Stomach smooth muscle (tissue), 2 donors: ENCODE results near the gene AHI1.
"Not testable (repeated sequence)": the region's sequence is repeated elsewhere in the genome, so short reads cannot be mapped to it uniquely, and the experiment has no call there.

Experiments used
- H3K27ac ChIP-seq: one replicate; pipeline ENCODE4 v1.7.0; 2013; ENCODE audit warnings: mild to moderate bottlenecking, low read length, inconsistent platforms
- H3K27me3 ChIP-seq, 2 donors: one replicate each; pipeline ENCODE4 v1.7.0; 2013; ENCODE audit warnings: low read length in 2 of 2; ENCODE audit not compliant: insufficient read depth in 2 of 2, control insufficient read depth in 1 of 2
- H3K36me3 ChIP-seq, 2 donors: one replicate each; pipeline ENCODE4 v1.7.0; 2013; ENCODE audit warnings: low read length in 2 of 2; ENCODE audit not compliant: control insufficient read depth in 2 of 2, insufficient read depth in 2 of 2
- H3K4me1 ChIP-seq: one replicate; pipeline ENCODE4 v1.7.0; 2013; ENCODE audit warnings: low read length; ENCODE audit not compliant: control insufficient read depth, insufficient read depth
- H3K4me3 ChIP-seq, 2 donors: one replicate each; pipeline ENCODE4 v1.7.0; 2013; ENCODE audit warnings: low read length in 2 of 2
- H3K9ac ChIP-seq, 2 donors: one replicate each; pipeline ENCODE4 v1.7.0; 2013; ENCODE audit warnings: low read length in 2 of 2, mild to moderate bottlenecking in 1 of 2
- H3K9me3 ChIP-seq, 2 donors: one replicate each; pipeline ENCODE4 v1.7.0; 2013; ENCODE audit warnings: low read length in 2 of 2; ENCODE audit not compliant: control insufficient read depth in 2 of 2
- donor health status: healthy.
- donor health status: Pancreatic carcinoma.

The AHI1 gene

GRCh38 chr6:135358985-135359384, 138.6 kb downstream of the AHI1 start:
- H3K4me3 ChIP-seq, result no peak overlapping the region
- no peak overlapping the region for H3K27ac ChIP-seq
- no peaks in the 10 kb centered on the region for H3K36me3 ChIP-seq
- no peaks in the 10 kb centered on the region for H3K4me1 ChIP-seq
- no peaks in the 10 kb centered on the region for H3K9me3 ChIP-seq
- no peak overlapping the region for H3K9ac ChIP-seq
- H3K27me3 ChIP-seq, result no peaks in the 10 kb centered on the region

GRCh38 chr6:135358251-135358821, 139.2 kb downstream of the AHI1 start:
- Histone ChIP-seq H3K36me3 (no peaks in the 10 kb centered on the region), H3K4me1 (no peaks in the 10 kb centered on the region), H3K9me3 (no peaks in the 10 kb centered on the region), H3K4me3 (no peak overlapping the region), H3K27ac (no peak overlapping the region), H3K27me3 (no peaks in the 10 kb centered on the region), H3K9ac (no peak overlapping the region)

GRCh38 chr6:135354407-135354806, 143.1 kb downstream of the AHI1 start:
- no peak overlapping the region for H3K4me3 ChIP-seq
- no peak overlapping the region for H3K9ac ChIP-seq
- no peaks in the 10 kb centered on the region for H3K4me1 ChIP-seq
- no peaks in the 10 kb centered on the region for H3K27me3 ChIP-seq
- no peak overlapping the region for H3K27ac ChIP-seq
- H3K9me3 ChIP-seq, result no peaks in the 10 kb centered on the region
- no peaks in the 10 kb centered on the region for H3K36me3 ChIP-seq

- Histone ChIP-seq H3K36me3 (no peaks in the 10 kb centered on the region), H3K27me3 (no peaks in the 10 kb centered on the region), H3K4me3 (no peak overlapping the region)
Observed at GRCh38 chr6:135353113-135353512, 144.4 kb downstream of the AHI1 start.

GRCh38 chr6:135351635-135352034, 145.9 kb downstream of the AHI1 start:
- H3K9me3 ChIP-seq, result no peaks in the 10 kb centered on the region
- no peak overlapping the region for H3K9ac ChIP-seq
- H3K27me3 ChIP-seq, result no peaks in the 10 kb centered on the region
- no peak overlapping the region for H3K4me3 ChIP-seq
- no peaks in the 10 kb centered on the region for H3K4me1 ChIP-seq
- H3K36me3 ChIP-seq, result peaks cover 0 to 2% of the 10 kb centered on the region in 2 donors
- H3K27ac ChIP-seq, result no peak overlapping the region

More at GRCh38 chr6:135353113-135353512, 144.4 kb downstream of the AHI1 start:
- H3K9ac ChIP-seq, result no peak overlapping the region
- no peaks in the 10 kb centered on the region for H3K4me1 ChIP-seq
- H3K27ac ChIP-seq, result no peak overlapping the region
- no peaks in the 10 kb centered on the region for H3K9me3 ChIP-seq

- Histone ChIP-seq H3K27ac (no peak overlapping the region), H3K4me3 (no peak overlapping the region), H3K4me1 (no peaks in the 10 kb centered on the region), H3K9me3 (no peaks in the 10 kb centered on the region), H3K27me3 (no peaks in the 10 kb centered on the region), H3K9ac (no peak overlapping the region), H3K36me3 (peaks cover 0 to 3% of the 10 kb centered on the region in 2 donors)
Observed at GRCh38 chr6:135347887-135348286, 149.7 kb downstream of the AHI1 start.

GRCh38 chr6:135346747-135347146, 150.8 kb downstream of the AHI1 start:
- Histone ChIP-seq H3K9ac (no peak overlapping the region), H3K27ac (no peak overlapping the region), H3K27me3 (no peaks in the 10 kb centered on the region), H3K9me3 (no peaks in the 10 kb centered on the region), H3K36me3 (peaks cover 0 to 3% of the 10 kb centered on the region in 2 donors), H3K4me3 (no peak overlapping the region), H3K4me1 (no peaks in the 10 kb centered on the region)

- peaks cover 0 to 3% of the 10 kb centered on the region in 2 donors for H3K9me3 ChIP-seq
- no peaks in the 10 kb centered on the region for H3K4me1 ChIP-seq
- H3K27me3 ChIP-seq, result no peaks in the 10 kb centered on the region
- H3K9ac ChIP-seq, result no peak overlapping the region
- H3K36me3 ChIP-seq, result peaks cover 0 to 3% of the 10 kb centered on the region in 2 donors
- no peak overlapping the region for H3K4me3 ChIP-seq
- H3K27ac ChIP-seq, result no peak overlapping the region
Observed at GRCh38 chr6:135344526-135344925, 153.0 kb downstream of the AHI1 start.

- H3K9ac ChIP-seq, H3K27ac ChIP-seq, H3K27me3 ChIP-seq, H3K4me3 ChIP-seq, H3K9me3 ChIP-seq, H3K4me1 ChIP-seq, H3K36me3 ChIP-seq: not testable (repeated sequence)
Observed at GRCh38 chr6:135339920-135340319, 157.6 kb downstream of the AHI1 start.

GRCh38 chr6:135334169-135334568, 163.4 kb downstream of the AHI1 start:
- H3K27me3 ChIP-seq, result no peaks in the 10 kb centered on the region
- no peak overlapping the region for H3K9ac ChIP-seq
- H3K9me3 ChIP-seq, result no peaks in the 10 kb centered on the region
- H3K4me3 ChIP-seq, result no peak overlapping the region
- H3K36me3 ChIP-seq, result peaks cover 0 to 2% of the 10 kb centered on the region in 2 donors
- no peaks in the 10 kb centered on the region for H3K4me1 ChIP-seq
- no peak overlapping the region for H3K27ac ChIP-seq

- Histone ChIP-seq H3K4me3 (no peak overlapping the region), H3K4me1 (no peaks in the 10 kb centered on the region), H3K27me3 (no peaks in the 10 kb centered on the region), H3K9ac (no peak overlapping the region), H3K27ac (no peak overlapping the region), H3K9me3 (no peaks in the 10 kb centered on the region), H3K36me3 (peaks cover 0 to 2% of the 10 kb centered on the region in 2 donors)
Observed at GRCh38 chr6:135331002-135331401, 166.5 kb downstream of the AHI1 start.
